Gastroesophageal sphincter (tissue), 3 donors: ENCODE data around the gene MGLL.

Source experiments
- CTCF ChIP-seq, 4 experiments: fragments of 200-600 bp in 2 of 4; fragments of 450-650 bp in 2 of 4; sonication (generic) in 1 of 4; IDR thresholded peaks; one replicate each; pipeline ENCODE4 v1.5.1; 2017 to 2019; ENCODE audit warnings: antibody characterized with exemption in 4 of 4, mild to moderate bottlenecking in 2 of 4, moderate library complexity in 2 of 4
- EP300 ChIP-seq: sonication (generic); formaldehyde crosslinking; IDR thresholded peaks from one replicate; pipeline ENCODE4 v1.6.1; 2017; ENCODE audit warnings: antibody characterized with exemption, mild to moderate bottlenecking
- POLR2A ChIP-seq, 2 donors: fragments of 450-650 bp; IDR thresholded peaks; one replicate each; pipeline ENCODE4 v1.6.1; 2017; ENCODE audit warnings: antibody characterized with exemption in 2 of 2, mild to moderate bottlenecking in 2 of 2, moderate library complexity in 1 of 2
- POLR2AphosphoS5 ChIP-seq: sonication (generic); formaldehyde crosslinking; IDR thresholded peaks from one replicate; pipeline ENCODE4 v1.6.1; 2017; ENCODE audit warnings: antibody characterized with exemption

- TF ChIP-seq CTCF (IDR thresholded peaks at IDR 0.05): no peak
- no peak for TF ChIP-seq POLR2A (IDR thresholded peaks at IDR 0.05)
- TF ChIP-seq EP300: no peak
- no peak for TF ChIP-seq POLR2AphosphoS5
These were observed 89.4 kb downstream of the MGLL start for GRCh38 chr3:127732879-127733350.
